ENCODE results near the gene NARS2. TPM values are rescaled to one million over a fixed set of nuclear protein-coding genes. Genes with fewer than 3 reads are reported as not detected.

Gene NARS2
- total and polyA plus RNA-seq, 10 of the 15 experiments (the other 5 are each of a cell fraction or from before 2014, with no cell fraction given): 22.2 to 45.3 (median 36.3) TPM

GRCh38 chr11:78438298-78438975 lies 136.2 kb downstream of the NARS2 start:
- BruUV-seq (replicated peaks): no TSS peak
- peak overlapping the region; percentile 42; the same call in 1 of the 2 replicates for H3K27ac ChIP-seq (ENCODE audit: control insufficient read depth, insufficient read depth)
- SMC1A ChIA-PET (ENCODE audit: uncharacterized antibody, unreplicated experiment): interaction anchor here (0.7 to 1.9 kb wide), 4 partner anchors 9 to 136 kb away, joined by 3 to 9 read pairs (median 4); partner anchors contain the start of gene NARS2
- POLR2A ChIA-PET: interaction anchor here (0.8 kb wide), 1 partner anchor 15 kb away, joined by 3 read pairs; no protein-coding TSS in a partner anchor
- H3K27me3 ChIP-seq (replicated peaks in 1 of 2; ENCODE audit: control insufficient read depth in 2 of 2, insufficient read depth in 2 of 2, low read length in 1 of 2): no peaks in the 10 kb centered on the region
- H3K4me1 ChIP-seq (ENCODE audit: control insufficient read depth, insufficient read depth, low read length): peaks cover 14% of the 10 kb centered on the region
- CTCF ChIA-PET: interaction anchor here (1.3 to 1.9 kb wide), 4 partner anchors 11 to 27 kb away, joined by 5 to 10 read pairs (median 6); no protein-coding TSS in a partner anchor
- no peak overlapping the region for H3K4me3 ChIP-seq
- no peak overlapping the region for H2AFZ ChIP-seq (ENCODE audit: control insufficient read depth, low read depth, low read length)
- peaks cover 0 to 2% of the 10 kb centered on the region in 2 experiments; a peak in 2 of 4 replicates for H3K36me3 ChIP-seq (ENCODE audit: control insufficient read depth in 2 of 2, insufficient read depth in 2 of 2, low read length in 1 of 2)
- no peak for FAIRE-seq
- 18% methylated on average over 5 of the region's 5 CpGs for WGBS (ENCODE audit: insufficient coverage, insufficient replicate concordance, low lambda C conversion rate, missing lambda C conversion rate)
- H3K9ac ChIP-seq (ENCODE audit: control insufficient read depth, insufficient read depth, low read length): no peak overlapping the region
- no peak for DNase-seq (ENCODE audit: low read depth, low spot score)
- H3K4me2 ChIP-seq (ENCODE audit: control insufficient read depth, insufficient read depth): no peak overlapping the region
- RAD21 ChIA-PET (ENCODE audit: unreplicated experiment): no interaction called here
- H3K79me2 ChIP-seq (ENCODE audit: control insufficient read depth, insufficient read depth, low read length): no peaks in the 10 kb centered on the region
- intact Hi-C loops (cut with micrococcal nuclease; ENCODE audit: unreplicated experiment) (no loop called here), in situ Hi-C loops (cut with MboI) (no loop called here)
- H4K20me1 ChIP-seq (ENCODE audit: control insufficient read depth, insufficient read depth): no peaks in the 10 kb centered on the region
- no peaks in the 10 kb centered on the region for H3K9me3 ChIP-seq (replicated peaks; ENCODE audit: control insufficient read depth, insufficient read depth, low read length)
- peak; percentile 93 for ATAC-seq
- TF ChIP-seq IRF4 (IDR thresholded peaks at IDR 0.05; ENCODE audit: low read depth, low read length) (no peak), SMC3 (IDR thresholded peaks at IDR 0.05; ENCODE audit: borderline replicate concordance, low read length) (no peak), STAT3 (IDR thresholded peaks at IDR 0.05; ENCODE audit: low read depth, low read length) (no peak), ZNF24 (IDR thresholded peaks at IDR 0.05) (no peak), EGR1 (IDR thresholded peaks at IDR 0.05; ENCODE audit: borderline replicate concordance in 1 of 2, low read depth in 2 of 2, low read length in 2 of 2) (no peak), EP300 (IDR thresholded peaks at IDR 0.05; ENCODE audit: borderline replicate concordance in 1 of 2, control insufficient read depth in 1 of 2, low read depth in 2 of 2, low read length in 2 of 2) (no peak), SRF (IDR thresholded peaks at IDR 0.05; ENCODE audit: low read depth in 2 of 2, low read length in 2 of 2) (no peak), ZNF217 (IDR thresholded peaks at IDR 0.05) (no peak), ASH2L (IDR thresholded peaks at IDR 0.05; ENCODE audit: borderline replicate concordance, low read depth) (no peak), PBX3 (IDR thresholded peaks at IDR 0.05; ENCODE audit: insufficient replicate concordance, low read depth, low read length) (no peak), PML (IDR thresholded peaks at IDR 0.05; ENCODE audit: low read length) (no peak), PKNOX1 (IDR thresholded peaks at IDR 0.05) (no peak), ZBTB4 (CRISPR knock-in tag; IDR thresholded peaks at IDR 0.05) (no peak), ZNF622 (IDR thresholded peaks at IDR 0.05) (no peak), POU2F2 (IDR thresholded peaks at IDR 0.05; ENCODE audit: borderline replicate concordance, low read depth, low read length) (peak; percentile 89; the same call in 2 of the 3 replicates), SPI1 (IDR thresholded peaks at IDR 0.05; ENCODE audit: borderline replicate concordance, insufficient read depth, low read depth, low read length) (peak; percentile 87), RBBP5 (conservative IDR thresholded peaks at IDR 0.05) (no peak)
